CD4-positive, alpha-beta memory T cell (primary cell): ENCODE data around the gene DOCK4. TPM values are rescaled to one million over a fixed set of nuclear protein-coding genes. Genes with fewer than 3 reads are reported as not detected.

Source experiments
- CTCF ChIA-PET: fragments of 350-600 bp; sonication (Branson Sonifier 250); formaldehyde crosslinking; loops from one replicate; lab custom pipeline; 2021; ENCODE audit warnings: inconsistent platforms; ENCODE audit not compliant: partially characterized antibody; lab: Charles Lee
- POLR2A ChIA-PET: fragments of 350-600 bp; sonication (Branson Sonifier 250); formaldehyde crosslinking; loops from one replicate; lab custom pipeline; 2021; ENCODE audit not compliant: partially characterized antibody; lab: Charles Lee
- DNase-seq, 5 donors: peaks; one replicate each; pipeline versions ENCODE4 v3.0.0 to v3.0.0-alpha.2; 2020 to 2022; ENCODE audit warnings: mixed read lengths in 1 of 5
- H3K27ac ChIP-seq: one replicate; pipeline ENCODE4 v1.7.0; 2013; ENCODE audit warnings: low read depth, low read length
- H3K27me3 ChIP-seq: 2 replicates; pipeline ENCODE4 v1.7.0; 2013; ENCODE audit warnings: mild to moderate bottlenecking, low read length, moderate library complexity; ENCODE audit not compliant: insufficient read depth
- H3K36me3 ChIP-seq: 2 replicates; pipeline ENCODE4 v1.7.0; 2013; ENCODE audit warnings: mild to moderate bottlenecking, low read length, moderate library complexity; ENCODE audit not compliant: insufficient read depth
- H3K4me1 ChIP-seq: 2 replicates; pipeline ENCODE4 v1.7.0; 2013; ENCODE audit warnings: mild to moderate bottlenecking, low read length, moderate library complexity; ENCODE audit not compliant: insufficient read depth
- H3K4me3 ChIP-seq, 2 donors: one replicate each; pipeline ENCODE4 v1.7.0; 2013; ENCODE audit warnings: low read length in 2 of 2, mild to moderate bottlenecking in 1 of 2
- H3K9me3 ChIP-seq, 2 donors: one replicate each; pipeline ENCODE4 v1.7.0; 2013; ENCODE audit warnings: low read length in 2 of 2, control low read depth in 1 of 2; ENCODE audit not compliant: control insufficient read depth in 1 of 2
- H3K27ac Mint-ChIP-seq, 7 donors: one replicate each; pipeline ENCODE4 v1.8.0; 2020 to 2021; ENCODE audit warnings: mixed read lengths in 7 of 7, mild to moderate bottlenecking in 6 of 7, inconsistent platforms in 3 of 7, moderate library complexity in 3 of 7
- H3K27me3 Mint-ChIP-seq, 2 donors: one replicate each; pipeline ENCODE4 v1.8.0; 2020 to 2021; ENCODE audit warnings: mixed read lengths in 2 of 2
- H3K36me3 Mint-ChIP-seq, 2 donors: one replicate each; pipeline ENCODE4 v1.8.0; 2020 to 2021; ENCODE audit warnings: mixed read lengths in 2 of 2, inconsistent platforms in 1 of 2, mild to moderate bottlenecking in 1 of 2
- H3K4me1 Mint-ChIP-seq, 4 donors: one replicate each; pipeline ENCODE4 v1.8.0; 2020 to 2021; ENCODE audit warnings: mixed read lengths in 4 of 4, mild to moderate bottlenecking in 1 of 4
- H3K4me3 Mint-ChIP-seq, 8 donors: one replicate each; pipeline ENCODE4 v1.8.0; 2020 to 2021; ENCODE audit warnings: mixed read lengths in 8 of 8, mild to moderate bottlenecking in 7 of 8, moderate library complexity in 6 of 8, inconsistent platforms in 3 of 8
- H3K9me3 Mint-ChIP-seq, 8 donors: one replicate each; pipeline ENCODE4 v1.8.0; 2020 to 2021; ENCODE audit warnings: mixed read lengths in 8 of 8, mild to moderate bottlenecking in 5 of 8, inconsistent platforms in 3 of 8, moderate library complexity in 1 of 8
- intact Hi-C: fragments of 100-400 bp; cut with micrococcal nuclease; formaldehyde crosslinking; loops from one replicate; pipeline ENCODE4 v1.15.1; 2023
- polyA plus RNA-seq, 2 donors: library from polyadenylated mRNA; unstranded; fragments of 300-500 nt; fragmentation: Illumina TruSeq; gene quantifications; one replicate each; pipeline ENCODE4 v1.2.3, GENCODE V29; 2021
- total RNA-seq, 2 experiments: library from RNA; stranded (reverse); gene quantifications; one replicate each; pipeline ENCODE4 v1.2.3, GENCODE V29; 2021

Gene DOCK4
- total and polyA plus RNA-seq, 4 experiments from 2014 or later = 0.47 to 1.5 (median 1.2) TPM; not detected in 1

DNA sequence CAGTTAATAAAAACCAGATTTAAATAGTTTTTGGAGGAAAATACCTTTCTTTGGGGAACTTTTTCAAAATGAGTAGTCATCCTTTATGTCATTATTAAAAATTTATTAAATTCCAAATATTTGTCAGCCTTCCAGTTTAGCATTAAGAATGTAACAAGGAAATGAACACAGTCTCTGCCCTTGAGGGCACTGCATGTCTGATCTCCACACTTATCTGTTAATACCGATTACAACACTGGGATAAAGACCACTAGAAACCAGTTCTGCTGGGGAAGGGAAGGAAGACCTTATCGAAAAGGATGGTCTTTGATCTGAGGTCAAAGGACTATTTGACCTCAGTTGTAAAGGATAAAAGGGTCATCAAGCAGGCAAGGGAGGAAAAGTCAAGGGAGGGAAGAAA lies 320.0 kb downstream of the DOCK4 start:
- Mint-ChIP-seq H3K9me3 (peaks cover 0 to 3% (median 0%) of the 10 kb centered on the region in 8 donors), H3K36me3 (no peaks in the 10 kb centered on the region), H3K4me1 (no peaks in the 10 kb centered on the region), H3K27me3 (peaks cover 0 to 2% of the 10 kb centered on the region in 2 donors), H3K4me3 (no peak overlapping the region), H3K27ac (no peak overlapping the region)
- Histone ChIP-seq H3K9me3 (no peaks in the 10 kb centered on the region), H3K4me1 (no peaks in the 10 kb centered on the region), H3K27ac (no peak overlapping the region), H3K27me3 (no peaks in the 10 kb centered on the region), H3K4me3 (no peak overlapping the region), H3K36me3 (no peaks in the 10 kb centered on the region)
- ChIA-PET CTCF (no interaction called here), POLR2A (no interaction called here)
- DNase-seq = no peak
- intact Hi-C loops = no loop called here

- H3K36me3 Mint-ChIP-seq = no peaks in the 10 kb centered on the region
- H3K36me3 ChIP-seq = no peaks in the 10 kb centered on the region
- H3K27me3 Mint-ChIP-seq = peaks cover 2 to 5% of the 10 kb centered on the region in 2 donors
- no peak overlapping the region for H3K4me3 Mint-ChIP-seq
- CTCF ChIA-PET = no interaction called here
- no peak overlapping the region for H3K4me3 ChIP-seq
- POLR2A ChIA-PET = no interaction called here
- DNase-seq = no peak
- no peaks in the 10 kb centered on the region for H3K9me3 ChIP-seq
- no peaks in the 10 kb centered on the region for H3K4me1 Mint-ChIP-seq
- no peaks in the 10 kb centered on the region for H3K27me3 ChIP-seq
- no peak overlapping the region for H3K27ac Mint-ChIP-seq
- H3K4me1 ChIP-seq = no peaks in the 10 kb centered on the region
- no peak overlapping the region for H3K27ac ChIP-seq
- peaks cover 0 to 7% (median 1%) of the 10 kb centered on the region in 8 donors for H3K9me3 Mint-ChIP-seq
- intact Hi-C loops = no loop called here
Measured at GRCh38 chr7:111883241-111883640, 323.0 kb downstream of the DOCK4 start.

- CTCF ChIA-PET = no interaction called here
- no peak overlapping the region for H3K4me3 ChIP-seq
- H3K27ac ChIP-seq = no peak overlapping the region
- no peaks in the 10 kb centered on the region for H3K4me1 Mint-ChIP-seq
- H3K9me3 Mint-ChIP-seq = peaks cover 0 to 7% (median 1%) of the 10 kb centered on the region in 8 donors
- H3K9me3 ChIP-seq = no peaks in the 10 kb centered on the region
- H3K27me3 ChIP-seq = no peaks in the 10 kb centered on the region
- H3K36me3 ChIP-seq = no peaks in the 10 kb centered on the region
- H3K36me3 Mint-ChIP-seq = no peaks in the 10 kb centered on the region
- no peaks in the 10 kb centered on the region for H3K4me1 ChIP-seq
- POLR2A ChIA-PET = no interaction called here
- intact Hi-C loops = no loop called here
- peaks cover 2 to 5% of the 10 kb centered on the region in 2 donors for H3K27me3 Mint-ChIP-seq
- no peak for DNase-seq
- H3K4me3 Mint-ChIP-seq = no peak overlapping the region
- no peak overlapping the region for H3K27ac Mint-ChIP-seq
Measured at GRCh38 chr7:111878785-111879184, 327.4 kb downstream of the DOCK4 start.

DNA sequence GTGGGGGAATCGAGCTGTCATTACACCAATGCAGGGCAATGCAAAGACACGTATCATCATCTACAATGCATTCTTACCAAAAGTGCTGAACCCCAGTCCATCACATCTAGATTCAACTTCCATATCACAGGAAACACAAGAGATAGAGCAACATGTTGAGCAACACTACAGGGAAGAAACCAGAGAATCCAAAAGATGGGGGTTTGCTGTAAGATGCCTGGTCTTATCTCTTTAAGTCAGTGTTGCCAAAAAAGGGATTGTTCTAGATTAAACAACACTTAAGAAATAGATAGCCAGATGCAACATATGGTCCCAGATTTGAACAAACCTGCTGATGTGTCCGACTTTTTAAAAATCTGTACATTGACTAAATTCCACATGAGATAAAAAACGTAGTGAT lies 328.3 kb downstream of the DOCK4 start:
- intact Hi-C loops = no loop called here
- DNase-seq = no peak
- ChIA-PET POLR2A (no interaction called here), CTCF (no interaction called here)
- no peak overlapping the region for H3K27ac ChIP-seq
- no peaks in the 10 kb centered on the region for H3K27me3 ChIP-seq
- Mint-ChIP-seq H3K36me3 (no peaks in the 10 kb centered on the region), H3K27me3 (peaks cover 5% of the 10 kb centered on the region in 2 donors), H3K4me3 (no peak overlapping the region), H3K9me3 (peaks cover 0 to 7% (median 1%) of the 10 kb centered on the region in 8 donors), H3K27ac (no peak overlapping the region), H3K4me1 (no peaks in the 10 kb centered on the region)
- no peaks in the 10 kb centered on the region for H3K9me3 ChIP-seq
- no peaks in the 10 kb centered on the region for H3K4me1 ChIP-seq
- no peak overlapping the region for H3K4me3 ChIP-seq
- H3K36me3 ChIP-seq = no peaks in the 10 kb centered on the region

DNA sequence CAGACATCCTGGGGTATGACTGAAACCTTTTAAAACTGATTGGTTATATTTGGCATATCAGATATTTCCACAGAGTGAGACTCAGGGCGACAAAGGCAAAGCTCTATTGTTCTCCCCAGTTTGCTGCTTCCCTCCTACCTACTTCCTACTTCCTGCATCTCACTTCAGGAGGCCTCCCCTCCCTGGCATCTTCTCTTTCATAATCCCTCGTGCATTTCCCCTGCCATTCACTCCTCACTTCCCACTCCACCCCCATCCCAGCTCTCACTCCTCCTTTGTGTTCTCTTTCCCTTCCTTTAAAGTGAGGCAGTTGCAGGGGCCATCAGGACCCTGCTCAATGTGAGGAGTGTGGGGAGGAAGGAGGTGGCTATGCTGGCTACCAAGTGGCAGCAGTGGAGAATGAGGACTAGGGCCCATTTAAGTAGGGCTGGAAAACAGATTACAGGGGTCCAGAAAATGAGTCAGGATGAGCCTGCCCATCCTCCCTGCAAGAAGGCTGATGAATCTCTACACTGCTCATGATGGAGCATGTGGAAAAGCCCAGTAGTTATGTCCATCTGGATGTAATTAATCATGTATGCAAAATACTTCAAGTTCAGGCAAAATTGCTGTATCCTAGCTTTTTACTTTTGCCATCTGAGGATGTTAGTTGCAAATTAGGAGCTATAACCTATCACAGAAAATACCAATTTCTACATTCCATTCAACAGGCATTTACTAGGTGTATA lies 332.1 kb downstream of the DOCK4 start:
- intact Hi-C loops = no loop called here
- Histone ChIP-seq H3K4me3 (no peak overlapping the region), H3K4me1 (no peaks in the 10 kb centered on the region), H3K27ac (no peak overlapping the region), H3K36me3 (no peaks in the 10 kb centered on the region), H3K27me3 (no peaks in the 10 kb centered on the region), H3K9me3 (no peaks in the 10 kb centered on the region)
- ChIA-PET POLR2A (no interaction called here), CTCF (no interaction called here)
- Mint-ChIP-seq H3K36me3 (no peaks in the 10 kb centered on the region), H3K27ac (no peak overlapping the region), H3K4me3 (no peak overlapping the region), H3K27me3 (peaks cover 2 to 5% of the 10 kb centered on the region in 2 donors), H3K4me1 (no peaks in the 10 kb centered on the region), H3K9me3 (peaks cover 0 to 1% (median 0%) of the 10 kb centered on the region in 8 donors)
- no peak for DNase-seq

- Mint-ChIP-seq H3K27me3 (peaks cover 0 to 5% of the 10 kb centered on the region in 2 donors), H3K36me3 (no peaks in the 10 kb centered on the region), H3K27ac (no peak overlapping the region), H3K4me3 (no peak overlapping the region), H3K9me3 (peaks cover 0 to 1% (median 0%) of the 10 kb centered on the region in 8 donors), H3K4me1 (no peaks in the 10 kb centered on the region)
- DNase-seq = no peak
- Histone ChIP-seq H3K4me3 (no peak overlapping the region), H3K4me1 (no peaks in the 10 kb centered on the region), H3K36me3 (no peaks in the 10 kb centered on the region), H3K27me3 (no peaks in the 10 kb centered on the region), H3K9me3 (no peaks in the 10 kb centered on the region), H3K27ac (no peak overlapping the region)
- intact Hi-C loops = no loop called here
- POLR2A ChIA-PET = no interaction called here
- CTCF ChIA-PET = no interaction called here
Measured at GRCh38 chr7:111873326-111873646, 332.9 kb downstream of the DOCK4 start.

GRCh38 chr7:111872450-111873325 lies 333.5 kb downstream of the DOCK4 start:
- H3K4me1 ChIP-seq = no peaks in the 10 kb centered on the region
- intact Hi-C loops = no loop called here
- no peak overlapping the region for H3K4me3 ChIP-seq
- H3K36me3 Mint-ChIP-seq = no peaks in the 10 kb centered on the region
- no peaks in the 10 kb centered on the region for H3K36me3 ChIP-seq
- no peak overlapping the region for H3K4me3 Mint-ChIP-seq
- ChIA-PET CTCF (no interaction called here), POLR2A (no interaction called here)
- H3K9me3 ChIP-seq = no peaks in the 10 kb centered on the region
- H3K4me1 Mint-ChIP-seq = no peaks in the 10 kb centered on the region
- H3K27ac ChIP-seq = no peak overlapping the region
- DNase-seq = no peak
- no peaks in the 10 kb centered on the region for H3K27me3 ChIP-seq
- H3K9me3 Mint-ChIP-seq = no peaks in the 10 kb centered on the region
- peaks cover 0 to 4% of the 10 kb centered on the region in 2 donors for H3K27me3 Mint-ChIP-seq
- H3K27ac Mint-ChIP-seq = no peak overlapping the region
